HUES64 (cell line): ENCODE results near the gene VWA5B2.

ENCODE experiments used
- H3K27ac ChIP-seq: 2 replicates; pipeline ENCODE4 v1.7.0; 2013; ENCODE audit warnings: low read depth, low read length, inconsistent platforms
- H3K27me3 ChIP-seq: 2 replicates; pipeline ENCODE4 v1.6.1; 2013; ENCODE audit warnings: mild to moderate bottlenecking, low read length; ENCODE audit not compliant: insufficient read depth
- H3K36me3 ChIP-seq: 2 replicates; pipeline ENCODE4 v1.6.1; 2013; ENCODE audit warnings: mild to moderate bottlenecking, low read length; ENCODE audit not compliant: insufficient read depth
- H3K4me1 ChIP-seq: 2 replicates; pipeline ENCODE4 v1.6.1; 2013; ENCODE audit warnings: mild to moderate bottlenecking, low read length, moderate library complexity; ENCODE audit not compliant: insufficient read depth
- H3K4me3 ChIP-seq: 2 replicates; pipeline ENCODE4 v1.5.1; 2013; ENCODE audit warnings: mild to moderate bottlenecking, low read length, moderate library complexity
- H3K9ac ChIP-seq: 2 replicates; pipeline ENCODE4 v1.6.1; 2013; ENCODE audit warnings: mild to moderate bottlenecking, low read depth, low read length
- H3K9me3 ChIP-seq: 2 replicates; pipeline ENCODE4 v1.6.1; 2013; ENCODE audit warnings: low read depth, low read length; ENCODE audit not compliant: insufficient read depth
- WGBS: fragments of 150-250, 120-280 bp; methylation state at CpG from one replicate; pipeline ENCODE4 v1.1.7; 2013; ENCODE audit warnings: missing lambda C conversion rate; 5-methylcytosine and 5-hydroxymethylcytosine counted together

The VWA5B2 gene

GRCh38 chr3:184236033-184236410, 6.6 kb downstream of the VWA5B2 start:
- Histone ChIP-seq H3K9ac (no peak overlapping the region), H3K9me3 (no peaks in the 10 kb centered on the region), H3K27me3 (peaks cover 37% of the 10 kb centered on the region), H3K4me1 (no peaks in the 10 kb centered on the region), H3K36me3 (no peaks in the 10 kb centered on the region), H3K27ac (no peak overlapping the region), H3K4me3 (no peak overlapping the region)
- WGBS = 57% methylated on average over 14 of the region's 14 CpGs

GRCh38 chr3:184236636-184237035, 7.3 kb downstream of the VWA5B2 start:
- H3K9me3 ChIP-seq = no peaks in the 10 kb centered on the region
- H3K27me3 ChIP-seq = peaks cover 31% of the 10 kb centered on the region
- 83% methylated on average over 3 of the region's 3 CpGs for WGBS
- no peaks in the 10 kb centered on the region for H3K4me1 ChIP-seq
- no peak overlapping the region for H3K9ac ChIP-seq
- H3K27ac ChIP-seq = no peak overlapping the region
- no peak overlapping the region for H3K4me3 ChIP-seq
- H3K36me3 ChIP-seq = no peaks in the 10 kb centered on the region

GRCh38 chr3:184237211-184237610, 7.8 kb downstream of the VWA5B2 start:
- no peak overlapping the region for H3K9ac ChIP-seq
- H3K36me3 ChIP-seq = peaks cover 1% of the 10 kb centered on the region
- no peaks in the 10 kb centered on the region for H3K4me1 ChIP-seq
- H3K27me3 ChIP-seq = peaks cover 25% of the 10 kb centered on the region
- 96% methylated on average over 7 of the region's 7 CpGs for WGBS
- no peak overlapping the region for H3K4me3 ChIP-seq
- H3K9me3 ChIP-seq = no peaks in the 10 kb centered on the region
- no peak overlapping the region for H3K27ac ChIP-seq

- no peak overlapping the region for H3K9ac ChIP-seq
- peaks cover 7% of the 10 kb centered on the region for H3K36me3 ChIP-seq
- WGBS = 70% methylated on average over 1 of the region's 1 CpG
- H3K27ac ChIP-seq = no peak overlapping the region
- H3K4me1 ChIP-seq = no peaks in the 10 kb centered on the region
- H3K4me3 ChIP-seq = no peak overlapping the region
- H3K9me3 ChIP-seq = no peaks in the 10 kb centered on the region
- peaks cover 19% of the 10 kb centered on the region for H3K27me3 ChIP-seq
Measured at GRCh38 chr3:184237807-184238206, 8.4 kb downstream of the VWA5B2 start.

- Histone ChIP-seq H3K9me3 (no peaks in the 10 kb centered on the region), H3K27ac (no peak overlapping the region), H3K4me1 (no peaks in the 10 kb centered on the region), H3K36me3 (peaks cover 13% of the 10 kb centered on the region), H3K4me3 (no peak overlapping the region), H3K27me3 (peaks cover 14% of the 10 kb centered on the region), H3K9ac (no peak overlapping the region)
- WGBS = 87% methylated on average over 13 of the region's 13 CpGs
Measured at GRCh38 chr3:184238246-184238818, 8.9 kb downstream of the VWA5B2 start.

GRCh38 chr3:184239221-184239620, 9.8 kb downstream of the VWA5B2 start:
- Histone ChIP-seq H3K9ac (no peak overlapping the region), H3K27ac (no peak overlapping the region), H3K27me3 (peaks cover 5% of the 10 kb centered on the region; the same call in 1 of the 2 replicates), H3K9me3 (no peaks in the 10 kb centered on the region), H3K4me3 (no peak overlapping the region), H3K4me1 (no peaks in the 10 kb centered on the region), H3K36me3 (peaks cover 21% of the 10 kb centered on the region)
- 95% methylated on average over 8 of the region's 8 CpGs for WGBS

GRCh38 chr3:184239708-184240107, 10.3 kb downstream of the VWA5B2 start:
- Histone ChIP-seq H3K27me3 (peaks cover 2% of the 10 kb centered on the region; the same call in 1 of the 2 replicates), H3K4me3 (no peak overlapping the region), H3K9ac (no peak overlapping the region), H3K4me1 (no peaks in the 10 kb centered on the region), H3K9me3 (no peaks in the 10 kb centered on the region), H3K27ac (no peak overlapping the region), H3K36me3 (peaks cover 26% of the 10 kb centered on the region)
- 85% methylated on average over 7 of the region's 7 CpGs for WGBS

GRCh38 chr3:184240384-184241140, 11.2 kb downstream of the VWA5B2 start:
- Histone ChIP-seq H3K9ac (no peak overlapping the region), H3K4me1 (no peaks in the 10 kb centered on the region), H3K4me3 (no peak overlapping the region), H3K27ac (no peak overlapping the region), H3K9me3 (no peaks in the 10 kb centered on the region), H3K27me3 (no peaks in the 10 kb centered on the region), H3K36me3 (peaks cover 35% of the 10 kb centered on the region)
- WGBS = 89% methylated on average over 4 of the region's 4 CpGs

- H3K27me3 ChIP-seq = no peaks in the 10 kb centered on the region
- 85% methylated on average over 17 of the region's 17 CpGs for WGBS
- H3K4me3 ChIP-seq = peak overlapping the region; percentile 24; the same call in 1 of the 2 replicates
- H3K4me1 ChIP-seq = no peaks in the 10 kb centered on the region
- peaks cover 37% of the 10 kb centered on the region for H3K36me3 ChIP-seq
- no peak overlapping the region for H3K9ac ChIP-seq
- no peaks in the 10 kb centered on the region for H3K9me3 ChIP-seq
- no peak overlapping the region for H3K27ac ChIP-seq
Measured at GRCh38 chr3:184241141-184241446, 11.7 kb downstream of the VWA5B2 start.

- H3K27me3 ChIP-seq = no peaks in the 10 kb centered on the region
- H3K27ac ChIP-seq = no peak overlapping the region
- WGBS = 78% methylated on average over 46 of the region's 46 CpGs
- peak overlapping the region; percentile 24; the same call in 1 of the 2 replicates for H3K4me3 ChIP-seq
- H3K9me3 ChIP-seq = no peaks in the 10 kb centered on the region
- peaks cover 37% of the 10 kb centered on the region for H3K36me3 ChIP-seq
- H3K9ac ChIP-seq = no peak overlapping the region
- H3K4me1 ChIP-seq = no peaks in the 10 kb centered on the region
Measured at GRCh38 chr3:184241447-184242296, 12.3 kb downstream of the VWA5B2 start.

- no peaks in the 10 kb centered on the region for H3K27me3 ChIP-seq
- H3K4me1 ChIP-seq = no peaks in the 10 kb centered on the region
- no peak overlapping the region for H3K4me3 ChIP-seq
- H3K27ac ChIP-seq = no peak overlapping the region
- peaks cover 37% of the 10 kb centered on the region for H3K36me3 ChIP-seq
- H3K9ac ChIP-seq = no peak overlapping the region
- H3K9me3 ChIP-seq = no peaks in the 10 kb centered on the region
- 97% methylated on average over 5 of the region's 5 CpGs for WGBS
Measured at GRCh38 chr3:184242297-184242685, 12.9 kb downstream of the VWA5B2 start.
